Fibroblast of skin of scalp (primary cell): Measurements from ENCODE around the gene RAPGEF4.
A peak's percentile ranks its signal among the peaks of the same experiment; 100 is the strongest.
"Not testable (repeated sequence)": the region's sequence is repeated elsewhere in the genome, so short reads cannot be mapped to it uniquely, and the experiment has no call there.

Source experiments
- DNase-seq: peaks from one replicate; pipeline ENCODE4 v3.0.0-alpha.2; 2013

Gene RAPGEF4

DNA sequence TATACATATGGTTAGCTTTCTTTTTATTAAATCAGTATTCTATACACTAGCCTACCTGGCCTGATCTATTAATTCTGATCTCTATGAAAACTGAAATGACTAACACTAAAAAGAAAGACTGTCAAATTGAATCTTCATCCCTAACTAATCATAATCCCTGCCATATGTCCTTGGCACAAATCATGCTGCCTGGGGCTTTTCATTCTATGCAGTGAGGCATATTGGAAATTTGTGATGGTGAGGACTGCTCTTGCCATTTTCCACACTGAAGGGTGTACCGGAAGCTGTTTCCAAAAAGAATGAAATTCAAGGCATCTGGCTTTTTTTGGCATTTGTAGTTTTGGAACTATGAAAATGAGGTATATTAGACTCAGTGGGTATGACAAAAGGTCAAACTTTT lies 39.7 kb downstream of the RAPGEF4 start:
- DNase-seq: no peak

GRCh38 chr2:172777431-172777830 lies 41.8 kb downstream of the RAPGEF4 start:
- DNase-seq: peak; percentile 47

DNA sequence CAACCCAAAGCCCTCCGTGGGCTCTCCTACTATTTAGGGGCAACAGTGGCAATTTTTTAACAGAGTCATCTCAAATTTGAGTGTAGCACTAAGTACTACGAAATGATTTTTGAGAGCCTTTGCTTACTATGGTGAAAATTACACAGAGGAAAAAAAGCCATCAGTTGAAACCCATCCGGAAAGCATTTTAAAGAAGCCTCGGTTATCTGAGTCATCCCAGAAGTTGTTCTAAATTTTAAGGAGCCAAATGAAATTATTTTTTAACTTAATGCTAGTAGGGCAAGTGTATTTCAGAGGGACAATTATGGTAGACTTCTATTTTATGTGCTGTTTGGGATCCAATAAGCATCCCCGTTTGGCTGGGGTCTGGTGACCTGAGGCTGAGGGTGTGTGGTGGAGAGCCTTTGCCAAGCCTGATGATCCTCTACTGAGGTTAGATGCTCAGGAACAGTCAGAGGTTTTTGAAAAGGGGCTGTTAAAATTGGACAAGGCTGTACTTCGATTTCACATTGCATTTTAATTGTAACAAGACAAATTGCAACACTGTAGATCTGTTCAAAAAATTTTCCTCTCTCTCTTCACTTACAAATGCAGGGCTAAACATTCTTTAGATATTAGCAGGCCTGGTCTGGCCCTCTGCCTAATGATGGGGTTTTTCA lies 47.0 kb downstream of the RAPGEF4 start:
- no peak for DNase-seq

DNA sequence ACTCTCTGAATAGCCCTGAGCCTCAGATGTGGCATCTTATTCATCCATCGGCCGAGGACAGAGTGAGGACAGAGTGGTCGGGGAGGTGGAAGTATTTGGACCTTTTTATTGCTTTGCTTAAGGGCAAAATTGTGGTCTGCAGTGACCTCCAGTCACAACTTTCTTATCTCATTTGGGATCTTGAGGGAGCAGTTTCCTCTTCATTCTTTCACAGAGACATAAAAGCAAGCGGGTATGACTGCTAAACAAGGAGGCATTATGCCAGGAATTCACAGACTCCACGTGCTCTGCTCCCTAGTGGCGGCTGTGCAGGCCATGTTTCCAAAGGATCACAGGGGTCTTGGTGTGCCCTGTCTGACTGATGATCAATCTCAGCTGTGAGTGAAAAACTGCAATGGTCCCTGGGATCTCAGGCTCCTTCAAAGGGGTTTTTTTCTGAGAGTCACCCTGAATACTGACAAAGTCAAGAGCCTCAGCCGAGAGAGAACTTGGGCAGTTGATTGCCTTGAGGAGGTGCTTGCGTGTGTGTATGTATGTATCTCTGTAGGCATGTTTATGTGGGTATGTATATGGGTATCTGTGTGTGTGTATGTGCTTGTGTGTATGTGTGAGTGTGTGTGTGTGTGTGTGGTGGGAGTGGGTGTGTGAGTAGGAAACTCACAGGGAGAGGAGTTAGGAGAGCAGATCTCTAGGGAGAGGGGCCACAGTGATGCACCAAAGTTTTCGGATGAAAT lies 47.7 kb downstream of the RAPGEF4 start:
- DNase-seq: peak; percentile 92

GRCh38 chr2:172788871-172789270 lies 53.2 kb downstream of the RAPGEF4 start:
- no peak for DNase-seq

GRCh38 chr2:172790404-172790803 lies 54.8 kb downstream of the RAPGEF4 start:
- DNase-seq: no peak

GRCh38 chr2:172791953-172792352 lies 56.3 kb downstream of the RAPGEF4 start:
- DNase-seq: no peak

GRCh38 chr2:172792711-172793110 lies 57.1 kb downstream of the RAPGEF4 start:
- DNase-seq: no peak

DNA sequence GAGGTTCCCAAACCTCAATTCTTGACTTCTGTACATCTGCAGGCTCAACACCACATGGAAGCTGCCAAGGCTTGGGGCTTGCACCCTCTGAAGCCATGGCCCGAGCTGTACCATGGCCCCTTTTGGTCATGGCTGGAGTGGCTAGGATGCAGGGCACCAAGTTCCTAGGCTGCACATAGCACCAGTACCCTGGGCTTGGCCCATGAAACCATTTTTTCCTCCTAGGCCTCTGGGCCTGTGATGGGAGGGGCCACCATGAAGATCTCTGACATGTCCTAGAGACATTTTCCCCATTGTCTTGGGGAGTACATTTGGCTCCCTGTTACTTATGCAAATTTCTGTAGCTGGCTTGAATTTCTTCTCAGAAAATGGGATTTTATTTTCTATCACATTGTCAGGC lies 67.7 kb downstream of the RAPGEF4 start:
- DNase-seq: not testable (repeated sequence)

GRCh38 chr2:172804423-172804822 lies 68.8 kb downstream of the RAPGEF4 start:
- DNase-seq: no peak

GRCh38 chr2:172806493-172806892 lies 70.8 kb downstream of the RAPGEF4 start:
- peak; percentile 61 for DNase-seq

- no peak for DNase-seq
Measured at GRCh38 chr2:172806996-172807395, 71.4 kb downstream of the RAPGEF4 start.

GRCh38 chr2:172808156-172808555 lies 72.5 kb downstream of the RAPGEF4 start:
- DNase-seq: no peak

- peak; percentile 20 for DNase-seq
Measured at GRCh38 chr2:172811027-172811426, 75.4 kb downstream of the RAPGEF4 start.

DNA sequence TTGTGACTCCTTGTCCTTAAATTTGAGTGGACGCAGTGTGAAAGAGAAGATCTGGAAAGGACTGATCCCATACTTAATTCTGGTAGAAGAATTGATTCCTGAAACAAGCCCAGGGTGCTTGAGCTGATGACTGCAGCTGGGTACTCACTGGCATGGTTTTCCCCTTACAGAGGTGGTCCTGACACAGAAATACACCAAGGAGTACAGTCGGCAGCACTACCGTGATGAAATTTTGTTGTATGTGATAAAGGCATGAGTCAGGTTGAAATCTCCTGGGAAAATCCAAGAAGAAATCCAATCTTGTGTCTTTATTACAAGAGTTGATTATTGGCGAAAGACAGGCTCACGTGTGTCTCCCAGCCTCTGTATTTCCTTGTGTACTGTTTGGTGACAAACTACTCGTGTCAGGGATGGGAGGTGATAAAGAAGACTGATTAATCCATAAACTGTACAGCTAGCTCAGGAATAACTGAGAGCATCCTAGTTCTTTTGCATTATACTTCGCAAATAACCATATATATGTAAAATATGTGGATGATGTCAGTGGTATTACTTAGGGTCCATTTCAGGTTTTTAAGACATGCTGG lies 76.6 kb downstream of the RAPGEF4 start:
- DNase-seq: no peak

- peak; percentile 24 for DNase-seq
Measured at GRCh38 chr2:172813314-172813888, 77.8 kb downstream of the RAPGEF4 start.

- DNase-seq: peak; percentile 28
Measured at GRCh38 chr2:172817411-172817810, 81.8 kb downstream of the RAPGEF4 start.

DNA sequence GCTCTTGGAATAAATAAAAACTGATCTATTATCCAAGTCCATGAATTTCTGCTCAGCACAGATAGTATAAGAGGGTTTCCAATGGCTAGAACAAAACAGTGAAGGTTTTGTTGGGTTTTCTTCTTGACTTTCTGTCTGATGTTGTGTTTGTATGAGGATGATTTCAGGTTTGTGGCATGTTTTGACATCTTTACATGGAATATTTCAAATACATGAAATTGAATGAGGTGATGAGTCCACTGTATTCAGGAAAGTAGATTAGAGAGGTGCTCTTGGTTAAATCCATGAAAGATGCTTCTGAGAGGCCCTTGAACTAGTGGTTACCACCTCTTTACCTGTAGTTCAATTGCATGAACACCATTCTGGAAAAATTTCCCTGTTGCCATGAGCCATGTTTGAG lies 84.3 kb downstream of the RAPGEF4 start:
- no peak for DNase-seq

- DNase-seq: no peak
Measured at GRCh38 chr2:172821370-172822338, 86.0 kb downstream of the RAPGEF4 start.

GRCh38 chr2:172822585-172822984 lies 86.9 kb downstream of the RAPGEF4 start:
- DNase-seq: no peak

DNA sequence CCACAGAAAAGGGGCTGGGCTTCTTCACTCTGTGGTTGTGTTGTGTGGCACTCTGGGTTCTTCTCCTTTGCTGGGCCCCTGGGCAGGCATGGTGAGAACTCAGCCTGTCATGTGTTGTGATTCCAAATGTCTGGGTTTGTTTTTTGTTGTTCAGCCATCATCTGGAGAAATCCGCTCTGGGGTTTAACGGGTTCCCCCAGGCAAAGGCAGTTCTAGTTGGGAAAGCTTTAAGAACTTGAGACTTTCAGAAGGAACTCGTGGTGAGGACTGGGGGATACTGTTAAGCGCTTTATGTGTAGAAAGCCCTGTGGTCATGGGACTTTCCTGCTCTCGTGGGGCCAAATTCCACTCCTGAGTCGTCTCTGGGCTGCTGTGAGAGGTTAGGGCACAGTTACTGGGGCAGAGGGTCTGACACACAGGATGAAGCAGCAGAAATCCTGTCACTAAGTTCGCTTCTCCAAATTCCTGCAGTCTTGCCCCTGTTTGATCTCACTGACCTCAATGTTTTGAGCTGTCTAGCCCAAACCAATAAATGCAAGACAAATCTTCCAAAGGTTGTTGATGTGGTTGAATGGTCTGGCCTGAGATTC lies 87.7 kb downstream of the RAPGEF4 start:
- DNase-seq: peak; percentile 10

GRCh38 chr2:172826522-172826921 lies 90.9 kb downstream of the RAPGEF4 start:
- no peak for DNase-seq
